ENCODE measurements around the gene OR11H7.
"Not testable (repeated sequence)": the region's sequence is repeated elsewhere in the genome, so short reads cannot be mapped to it uniquely, and the experiment has no call there.

The OR11H7 gene

DNA sequence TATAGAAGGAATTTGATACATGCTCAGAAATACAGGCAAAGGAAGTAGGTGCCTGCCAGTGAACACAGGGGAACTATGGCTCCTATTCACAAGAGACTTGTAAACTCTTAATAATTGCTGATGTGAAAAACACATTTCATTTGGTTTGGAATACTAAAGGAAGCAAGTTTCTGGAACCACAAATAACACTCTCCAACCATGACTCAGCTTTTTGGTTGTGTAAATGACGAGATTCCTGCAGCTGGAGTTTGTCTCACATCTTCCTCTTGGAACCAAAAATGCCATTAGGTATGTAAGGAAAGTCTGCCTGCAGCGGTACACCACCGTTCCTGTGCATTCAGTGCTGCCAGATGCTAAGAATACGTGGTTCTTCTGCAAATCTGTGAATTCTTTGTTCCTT lies 9.7 kb upstream of the OR11H7 start:
- DNase-seq (ENCODE audit: low spot score) = no peak

DNA sequence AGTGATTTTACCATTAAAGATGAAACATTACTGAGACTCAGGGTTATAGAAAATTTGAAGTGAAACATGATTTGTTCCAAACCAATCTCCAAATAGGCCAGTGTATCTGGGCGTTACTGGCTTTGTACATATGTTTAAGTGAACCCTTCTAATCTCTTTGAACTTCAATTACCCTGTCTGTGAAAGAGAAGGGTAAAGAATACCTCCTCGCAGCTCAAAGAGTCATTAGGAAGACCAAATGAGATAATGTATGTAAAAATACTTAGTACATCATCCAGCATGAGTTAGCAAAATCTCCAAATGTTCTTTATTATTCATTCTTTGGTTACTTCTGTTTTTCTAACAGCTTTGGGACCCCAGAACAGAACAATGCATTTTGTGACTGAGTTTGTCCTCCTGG lies 5.4 kb upstream of the OR11H7 start, which contains the start of gene OR11H6:
Gene OR11H6 (plus strand): TSS at position 301 of the 400 bp plus-strand sequence. CDS start 0 bp downstream, at position 301.
- DNase-seq (ENCODE audit: low spot score) = no peak
- TF ChIP-seq, protein P1, sequence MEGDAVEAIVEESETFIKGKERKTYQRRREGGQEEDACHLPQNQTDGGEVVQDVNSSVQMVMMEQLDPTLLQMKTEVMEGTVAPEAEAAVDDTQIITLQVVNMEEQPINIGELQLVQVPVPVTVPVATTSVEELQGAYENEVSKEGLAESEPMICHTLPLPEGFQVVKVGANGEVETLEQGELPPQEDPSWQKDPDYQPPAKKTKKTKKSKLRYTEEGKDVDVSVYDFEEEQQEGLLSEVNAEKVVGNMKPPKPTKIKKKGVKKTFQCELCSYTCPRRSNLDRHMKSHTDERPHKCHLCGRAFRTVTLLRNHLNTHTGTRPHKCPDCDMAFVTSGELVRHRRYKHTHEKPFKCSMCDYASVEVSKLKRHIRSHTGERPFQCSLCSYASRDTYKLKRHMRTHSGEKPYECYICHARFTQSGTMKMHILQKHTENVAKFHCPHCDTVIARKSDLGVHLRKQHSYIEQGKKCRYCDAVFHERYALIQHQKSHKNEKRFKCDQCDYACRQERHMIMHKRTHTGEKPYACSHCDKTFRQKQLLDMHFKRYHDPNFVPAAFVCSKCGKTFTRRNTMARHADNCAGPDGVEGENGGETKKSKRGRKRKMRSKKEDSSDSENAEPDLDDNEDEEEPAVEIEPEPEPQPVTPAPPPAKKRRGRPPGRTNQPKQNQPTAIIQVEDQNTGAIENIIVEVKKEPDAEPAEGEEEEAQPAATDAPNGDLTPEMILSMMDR (IDR thresholded peaks at IDR 0.05; ENCODE audit: extremely low read depth, missing control alignments) = no peak

More for the DNA sequence above, 9.7 kb upstream of the OR11H7 start:
- TF ChIP-seq, protein P1 (IDR thresholded peaks at IDR 0.05; ENCODE audit: extremely low read depth, missing control alignments) = no peak

DNA sequence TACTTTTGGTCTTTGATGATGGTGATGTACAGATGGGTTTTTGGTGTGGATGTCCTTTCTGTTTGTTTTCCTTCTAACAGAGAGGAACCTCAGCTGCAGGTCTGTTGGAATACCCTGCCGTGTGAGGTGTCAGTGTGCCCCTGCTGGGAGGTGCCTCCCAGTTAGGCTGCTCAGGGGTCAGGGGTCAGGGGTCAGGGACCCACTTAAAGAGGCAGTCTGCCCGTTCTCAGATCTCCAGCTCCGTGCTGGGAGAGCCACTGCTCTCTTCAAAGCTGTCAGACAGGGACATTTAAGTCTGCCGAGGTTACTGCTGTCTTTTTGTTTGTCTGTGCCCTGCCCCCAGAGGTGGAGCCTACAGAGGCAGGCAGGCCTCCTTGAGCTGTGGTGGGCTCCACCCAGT lies 6.6 kb downstream of the OR11H7 start:
- DNase-seq (ENCODE audit: low spot score) = not testable (repeated sequence)

DNA sequence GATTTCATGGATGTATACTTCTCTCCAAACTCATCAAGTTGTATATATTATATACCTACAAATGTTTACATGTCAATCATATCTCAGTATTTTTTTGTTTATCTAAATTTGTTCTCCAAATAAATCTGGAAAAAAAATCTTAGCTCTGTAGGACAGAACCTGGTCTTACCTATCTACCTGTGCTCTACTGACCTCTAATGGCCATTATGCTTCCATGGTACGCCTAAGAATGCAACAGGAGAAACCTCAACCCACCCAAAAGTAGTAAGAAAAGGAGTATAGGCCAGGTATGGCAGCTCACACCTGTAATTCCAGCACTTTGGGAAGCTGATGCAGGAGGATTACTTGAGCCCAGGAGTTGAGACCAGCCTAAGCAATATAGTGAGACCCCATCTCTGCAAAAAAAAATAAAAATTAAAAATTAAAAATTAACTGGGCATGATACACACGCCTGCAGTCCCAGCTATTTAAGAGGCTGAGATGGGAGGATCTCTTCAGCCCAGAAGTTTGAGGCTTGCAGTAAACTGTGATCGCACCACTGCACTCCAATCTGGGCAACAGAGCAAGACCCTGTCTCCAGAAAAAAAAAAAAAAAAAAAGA lies 19.0 kb downstream of the OR11H7 start:
- TF ChIP-seq, protein P1 (IDR thresholded peaks at IDR 0.05; ENCODE audit: extremely low read depth, missing control alignments) = no peak
- no peak for DNase-seq (ENCODE audit: low spot score)

DNA sequence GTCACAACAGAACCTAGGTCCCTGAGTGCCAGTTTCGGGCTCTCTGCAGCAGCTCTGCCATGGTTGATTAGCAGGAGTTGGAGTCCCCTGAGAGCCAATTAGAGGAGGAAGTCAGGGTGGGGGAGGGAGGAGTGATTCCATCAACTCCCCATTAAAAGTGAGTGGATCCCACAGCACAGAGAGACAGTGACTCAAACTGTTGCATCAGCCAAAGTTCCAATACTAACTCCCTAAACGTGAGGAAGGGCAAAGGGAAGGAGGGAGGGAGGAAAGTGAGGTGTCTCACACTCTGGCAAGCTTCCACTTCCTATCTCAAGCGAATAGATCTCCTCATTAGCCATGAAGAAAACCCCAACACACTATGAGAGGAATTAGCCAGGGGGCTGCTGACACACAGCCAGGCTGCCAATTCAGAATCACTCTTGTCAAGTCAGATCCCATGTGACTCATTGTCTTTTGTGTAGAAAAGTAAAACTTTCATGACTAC lies 33.9 kb downstream of the OR11H7 start:
- TF ChIP-seq, protein P1 (IDR thresholded peaks at IDR 0.05; ENCODE audit: extremely low read depth, missing control alignments) = no peak
- no peak for DNase-seq (ENCODE audit: low spot score)

DNA sequence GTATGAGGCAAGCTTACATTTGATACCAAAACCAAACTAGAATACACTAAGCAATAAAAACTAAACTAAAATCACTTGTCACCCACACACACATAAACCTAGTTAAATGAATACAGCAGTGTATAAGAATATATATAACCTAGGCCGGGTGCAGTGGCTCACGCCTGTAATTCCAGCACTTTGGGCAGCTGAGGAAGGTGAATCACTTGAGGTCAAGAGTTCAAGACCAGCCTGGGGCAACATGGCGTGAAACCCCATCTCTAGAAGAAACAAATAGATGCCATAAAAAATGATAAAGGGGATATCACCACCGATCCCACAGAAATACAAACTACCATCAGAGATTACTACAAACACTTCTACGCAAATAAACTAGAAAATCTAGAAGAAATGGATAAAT lies 35.6 kb downstream of the OR11H7 start:
- DNase-seq (ENCODE audit: low spot score) = not testable (repeated sequence)

DNA sequence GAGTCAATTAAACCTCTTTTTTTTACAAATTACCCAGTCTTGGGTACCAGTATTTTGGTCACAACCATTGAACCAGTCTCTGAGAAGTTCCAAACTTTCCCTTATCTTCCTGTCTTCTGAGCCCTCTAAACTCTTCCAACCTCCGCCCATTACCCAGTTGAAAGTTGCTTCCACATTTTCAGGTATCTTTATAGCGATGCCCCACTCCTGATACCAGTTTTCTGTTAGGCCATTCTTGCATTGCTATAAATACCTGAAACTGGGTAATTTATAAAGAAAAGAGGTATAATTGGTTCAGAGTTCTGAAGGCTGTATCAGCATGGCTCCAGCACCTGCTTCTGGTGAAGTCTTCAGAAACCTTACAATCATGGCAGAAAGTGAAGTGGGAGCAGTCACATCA lies 45.3 kb downstream of the OR11H7 start:
- TF ChIP-seq, protein P1 (IDR thresholded peaks at IDR 0.05; ENCODE audit: extremely low read depth, missing control alignments) = no peak
- no peak for DNase-seq (ENCODE audit: low spot score)

DNA sequence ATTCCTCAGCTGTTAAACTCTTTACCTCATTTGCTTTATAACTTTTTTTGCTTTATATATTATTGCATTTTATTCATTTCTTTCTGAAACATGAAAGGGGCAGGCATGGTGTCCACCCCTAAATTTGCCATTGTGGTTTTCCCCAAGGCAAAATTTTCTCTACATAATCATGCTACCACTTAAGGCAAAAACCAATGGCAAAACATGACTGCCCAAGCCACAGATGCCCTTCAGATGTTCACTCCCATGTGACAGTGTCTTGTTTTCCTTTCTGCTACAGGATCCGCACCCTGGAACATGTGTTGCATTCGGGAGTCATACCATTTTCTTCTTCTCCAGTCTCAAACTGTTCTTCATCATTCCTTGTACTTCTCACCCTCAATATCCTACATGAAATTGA lies 48.6 kb downstream of the OR11H7 start:
- TF ChIP-seq, protein P1 (IDR thresholded peaks at IDR 0.05; ENCODE audit: extremely low read depth, missing control alignments) = no peak
- no peak for DNase-seq (ENCODE audit: low spot score)

Measured in GM20000 (cell line).